Inferior parietal cortex (tissue), 1 donor: ENCODE results near the gene RTF1.

ENCODE experiments used
- DNase-seq: peaks from one replicate; pipeline ENCODE4 v3.0.0-alpha.2; 2016; ENCODE audit errors: extremely low spot score

Gene RTF1

DNA sequence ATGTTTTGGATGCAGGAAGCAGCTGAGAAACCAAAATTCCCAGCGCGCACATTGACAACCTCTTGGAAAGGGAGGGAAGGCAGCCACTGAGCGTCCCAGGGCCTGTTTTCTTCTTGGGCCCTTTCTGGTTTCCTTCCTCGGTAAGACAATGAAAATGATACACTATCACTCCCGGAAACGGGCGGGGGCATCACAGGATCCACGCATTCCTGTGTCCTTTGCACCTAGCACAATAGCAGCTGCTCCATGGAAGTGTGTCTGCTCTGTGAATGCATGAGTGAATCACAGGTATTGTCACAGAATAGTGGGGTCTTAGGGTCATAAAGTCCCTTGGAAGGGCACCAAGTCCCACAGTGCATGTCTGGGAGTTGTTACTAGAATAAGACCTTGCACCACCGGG, 70.5 kb downstream of the RTF1 start:
- no peak for DNase-seq

DNA sequence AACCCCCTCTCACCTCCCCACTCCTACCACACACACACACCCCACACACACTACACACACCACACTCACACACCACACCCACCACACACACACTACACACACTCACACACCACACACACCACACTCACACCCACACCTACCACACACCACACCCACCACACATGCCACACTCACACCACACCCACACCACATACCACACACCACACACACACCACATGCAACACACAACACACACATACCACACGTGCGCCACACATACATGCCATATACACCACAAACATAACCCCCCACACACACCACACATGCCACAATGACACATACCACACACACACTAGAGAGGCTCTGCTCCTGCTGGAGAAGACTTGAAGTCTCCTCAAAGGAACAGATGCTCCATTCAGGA, 70.9 kb downstream of the RTF1 start:
- no peak for DNase-seq

DNA sequence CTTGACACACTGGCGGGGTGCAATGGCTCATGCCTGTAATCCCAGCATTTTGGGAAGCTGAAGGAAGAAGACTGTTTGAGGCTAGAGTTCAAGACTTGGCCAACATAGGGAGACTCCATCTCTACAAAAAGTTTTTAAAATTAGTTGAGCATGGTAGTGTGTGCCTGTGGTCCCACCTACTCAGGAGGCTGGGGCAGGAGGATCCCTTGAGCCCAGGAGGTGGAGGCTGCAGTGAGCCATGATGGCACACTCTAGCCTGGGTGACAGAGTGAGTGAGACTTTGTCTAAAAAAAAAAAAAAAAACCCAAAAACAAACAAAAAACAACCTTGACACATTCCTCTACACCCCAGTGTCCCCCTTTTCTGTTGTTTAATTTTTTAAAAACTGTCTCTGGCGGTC, 72.7 kb downstream of the RTF1 start:
- no peak for DNase-seq

- DNase-seq, result no peak
These were observed 73.5 kb downstream of the RTF1 start for GRCh38 chr15:41490355-41490754.

DNA sequence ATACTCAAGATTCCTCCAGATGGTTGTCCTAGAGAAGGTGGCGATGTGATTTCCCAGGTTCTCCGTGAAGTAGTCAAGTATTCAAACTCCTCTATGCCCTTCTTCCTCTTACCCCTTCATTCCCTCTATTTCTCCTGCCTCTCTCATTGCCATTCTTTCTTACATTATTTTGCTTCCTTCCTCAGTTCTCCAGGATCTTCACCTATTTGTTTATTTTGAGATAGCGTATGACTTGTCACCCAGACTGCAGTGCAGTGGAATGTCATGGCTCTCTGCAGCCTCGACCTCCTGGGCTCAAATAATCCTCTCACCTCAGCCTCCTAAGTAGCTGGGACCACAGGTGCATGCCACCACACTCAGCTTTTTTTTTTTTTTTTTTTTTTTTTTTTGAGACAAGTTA, 75.0 kb downstream of the RTF1 start:
- no peak for DNase-seq

DNA sequence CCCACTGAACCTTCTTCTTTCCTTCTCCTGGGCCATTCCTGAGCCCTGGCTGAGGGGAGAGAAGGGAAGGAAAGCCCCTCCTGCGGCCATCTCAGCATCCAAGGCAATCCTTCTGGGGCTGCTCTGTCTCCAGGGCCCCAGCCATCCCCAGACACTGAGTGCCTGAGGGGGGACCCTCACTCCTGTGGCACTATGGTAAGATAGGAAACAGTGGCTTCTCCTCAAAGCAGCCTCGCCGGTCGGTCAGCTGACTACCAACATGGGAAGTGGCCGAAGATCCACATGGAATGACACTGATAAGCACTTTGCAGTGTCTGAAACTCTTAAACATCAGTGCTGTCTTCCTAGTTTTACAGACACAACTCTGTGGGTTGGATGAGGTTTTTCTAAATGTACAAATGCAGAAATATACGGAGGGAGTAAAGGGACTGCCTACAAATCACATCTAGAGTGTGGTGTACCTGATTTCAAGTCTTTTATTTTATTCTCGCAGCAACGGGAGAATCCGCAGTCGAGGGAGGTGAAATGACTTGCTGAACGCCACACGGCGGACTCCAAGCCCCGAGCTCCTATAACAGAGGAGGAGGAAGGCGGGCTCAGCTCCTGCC, 75.8 kb downstream of the RTF1 start:
- DNase-seq, result no peak

- no peak for DNase-seq
These were observed 76.5 kb downstream of the RTF1 start, which contains the start of gene ITPKA for GRCh38 chr15:41493205-41493901. TSS of gene ITPKA (plus strand) at chr15:41493874. CDS start at chr15:41493928, 54 bp downstream.

DNA sequence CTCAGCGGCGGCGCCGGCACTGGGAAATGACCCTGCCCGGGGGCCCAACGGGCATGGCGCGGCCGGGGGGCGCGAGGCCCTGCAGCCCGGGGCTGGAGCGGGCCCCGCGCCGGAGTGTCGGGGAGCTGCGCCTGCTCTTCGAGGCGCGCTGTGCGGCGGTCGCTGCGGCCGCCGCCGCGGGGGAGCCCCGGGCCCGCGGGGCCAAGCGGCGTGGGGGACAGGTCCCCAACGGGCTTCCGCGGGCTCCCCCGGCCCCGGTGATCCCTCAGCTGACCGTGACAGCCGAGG, 77.0 kb downstream of the RTF1 start:
- no peak for DNase-seq

GRCh38 chr15:41494190-41494921, 77.5 kb downstream of the RTF1 start:
- DNase-seq, result no peak

DNA sequence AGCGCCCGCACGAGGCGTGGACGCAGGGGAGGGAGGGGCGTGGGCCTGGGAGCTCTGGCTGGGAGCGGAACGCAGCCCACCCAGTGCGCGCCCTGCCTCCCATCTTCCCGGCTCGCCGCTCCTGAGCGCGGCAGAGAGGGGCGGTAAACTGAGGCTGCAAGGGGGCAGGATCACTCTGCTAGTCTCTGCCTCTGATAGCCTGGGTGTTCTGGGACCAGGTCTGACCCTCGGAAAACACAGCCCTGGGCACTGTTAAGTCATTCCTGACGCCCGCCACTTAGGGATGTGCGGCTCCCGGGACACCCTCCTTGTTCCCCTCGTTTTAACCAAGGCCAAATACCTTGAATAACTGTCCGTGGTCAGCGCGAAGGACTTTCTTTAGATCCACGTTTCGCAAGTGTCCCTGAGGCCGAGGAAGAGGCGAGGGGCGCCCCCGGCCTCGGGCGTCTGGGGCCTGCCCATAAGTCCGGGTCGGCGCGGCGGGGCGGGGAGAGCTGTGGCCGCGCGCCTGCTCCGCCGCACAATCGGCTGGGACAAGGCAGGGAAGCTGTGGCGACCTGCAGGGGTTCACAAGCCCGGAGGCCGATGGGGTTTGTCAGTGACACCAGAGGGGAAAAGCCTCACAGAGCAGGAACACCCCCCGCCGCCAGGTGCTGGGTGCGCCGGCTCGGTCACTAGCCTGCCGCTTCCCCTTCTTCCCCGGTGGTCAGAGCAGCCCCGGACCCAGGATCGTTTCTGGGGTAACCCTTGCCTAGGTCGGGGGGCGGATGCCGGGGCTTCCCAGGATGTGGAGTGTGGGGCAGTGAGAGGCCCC, 78.2 kb downstream of the RTF1 start:
- no peak for DNase-seq

DNA sequence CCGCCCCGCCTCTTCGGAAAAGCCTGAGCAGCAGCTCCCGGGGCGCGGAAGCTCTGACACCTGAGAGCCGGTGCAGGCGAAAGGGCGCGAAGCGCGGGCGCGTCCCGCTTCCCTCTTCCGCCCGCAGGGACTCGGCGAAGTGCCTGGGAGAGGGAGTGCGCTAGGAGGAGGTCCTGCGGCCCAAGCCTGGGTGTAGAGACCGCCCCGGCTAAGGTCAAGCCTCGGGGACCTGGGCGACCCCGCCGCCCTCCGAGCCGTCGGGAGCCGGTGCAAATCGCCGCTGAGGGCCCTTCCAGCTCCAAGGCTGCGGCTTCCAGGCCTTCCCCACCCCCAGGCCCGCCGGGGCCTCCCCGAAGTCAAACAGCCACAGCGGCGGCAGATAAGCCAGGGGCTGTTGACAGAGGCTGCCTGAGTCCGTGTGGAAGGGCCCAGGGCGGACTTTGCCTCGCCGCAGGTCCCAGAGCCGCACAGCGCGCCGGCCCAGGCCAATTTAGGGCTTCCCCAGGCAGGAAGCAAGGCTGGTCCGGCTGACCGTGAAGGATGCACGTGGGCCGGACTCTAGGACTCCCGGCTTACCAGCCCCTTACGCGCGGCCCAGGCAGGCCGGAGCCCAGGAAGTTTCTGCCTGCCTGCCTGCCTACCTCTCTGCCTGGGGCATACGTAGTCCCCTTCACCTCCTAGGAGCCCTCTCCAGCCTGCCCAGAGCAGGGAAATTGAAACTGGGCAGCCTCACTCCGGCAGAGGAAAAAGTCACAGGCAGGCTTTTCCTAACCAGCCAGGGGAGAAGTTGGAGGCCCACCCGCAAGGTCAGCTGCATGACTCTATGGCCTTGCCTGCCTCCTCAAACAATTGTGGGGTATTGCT, 79.1 kb downstream of the RTF1 start:
- DNase-seq, result no peak

GRCh38 chr15:41498657-41499056, 81.8 kb downstream of the RTF1 start:
- no peak for DNase-seq

DNA sequence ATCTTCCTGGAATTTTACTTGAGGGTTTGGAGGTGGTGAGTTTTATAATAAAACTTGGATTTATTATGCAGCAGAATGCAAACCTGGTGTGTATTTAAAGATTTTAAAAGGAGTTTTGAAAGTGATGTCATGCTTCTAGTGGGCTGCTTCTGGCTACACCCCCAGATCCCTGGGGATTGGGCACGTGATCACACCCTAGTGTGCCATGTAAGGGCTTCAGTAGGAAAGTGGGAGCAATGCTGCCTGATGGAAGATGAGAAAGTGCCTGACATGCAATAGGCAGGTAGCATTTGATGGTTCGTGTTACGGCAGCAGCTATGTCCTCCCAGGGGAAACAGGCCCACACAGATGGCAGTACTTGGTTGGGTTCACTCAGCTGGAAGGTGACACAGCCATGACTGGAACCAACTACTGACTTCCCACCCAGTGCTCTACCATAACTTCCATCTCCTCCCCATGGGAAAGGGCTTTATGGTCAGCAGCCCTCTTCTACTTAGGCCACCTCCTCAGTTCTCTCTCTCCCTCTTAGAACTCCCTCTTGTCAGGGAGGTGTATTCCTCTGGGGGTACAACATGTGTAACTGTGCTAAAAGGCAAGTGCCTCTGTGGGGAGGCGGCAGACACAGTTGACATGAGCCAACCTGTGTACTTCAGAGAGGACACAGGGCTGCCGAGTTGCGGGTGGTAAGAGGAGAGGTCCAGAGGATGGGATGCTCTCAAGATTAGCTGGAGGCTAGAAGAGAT, 82.4 kb downstream of the RTF1 start:
- DNase-seq, result no peak

- DNase-seq, result no peak
These were observed 84.5 kb downstream of the RTF1 start for GRCh38 chr15:41501191-41501917.

DNA sequence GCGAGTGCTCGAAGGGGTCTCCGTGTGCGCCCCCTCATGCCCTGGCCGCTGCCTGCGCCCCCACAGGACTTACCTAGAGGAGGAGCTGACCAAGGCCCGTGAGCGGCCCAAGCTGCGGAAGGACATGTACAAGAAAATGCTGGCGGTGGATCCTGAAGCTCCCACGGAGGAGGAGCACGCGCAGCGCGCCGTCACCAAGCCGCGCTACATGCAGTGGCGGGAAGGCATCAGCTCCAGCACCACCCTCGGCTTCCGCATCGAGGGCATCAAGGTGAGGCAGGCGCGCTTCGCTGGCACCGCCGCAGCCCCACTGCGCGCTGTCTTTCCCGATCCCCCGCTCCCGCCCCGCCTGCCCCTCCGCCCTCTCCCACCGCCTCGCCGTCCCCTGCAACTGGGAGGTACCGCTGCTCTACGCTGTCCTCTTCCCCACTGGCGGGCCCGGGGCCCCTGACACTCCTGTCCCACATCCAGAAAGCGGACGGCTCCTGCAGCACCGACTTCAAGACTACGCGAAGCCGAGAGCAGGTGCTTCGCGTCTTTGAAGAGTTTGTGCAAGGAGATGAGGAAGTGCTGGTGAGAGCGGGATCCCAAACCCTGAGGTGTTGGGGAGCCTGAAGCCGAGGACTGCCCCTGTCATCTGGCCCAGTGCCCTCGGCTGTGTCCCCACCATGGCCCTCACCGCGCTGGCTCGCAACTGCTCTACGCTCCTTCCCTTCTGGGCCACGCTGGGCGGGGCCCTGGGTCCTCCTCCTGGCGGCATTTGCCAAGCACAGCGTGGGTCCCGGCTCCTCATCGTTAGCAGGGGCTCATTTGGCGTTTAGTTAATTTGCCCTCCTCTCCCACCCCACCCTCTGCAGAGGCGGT, 85.3 kb downstream of the RTF1 start:
- DNase-seq, result no peak

GRCh38 chr15:41502795-41503668, 86.1 kb downstream of the RTF1 start:
- no peak for DNase-seq

- no peak for DNase-seq
These were observed 86.7 kb downstream of the RTF1 start for GRCh38 chr15:41503669-41504010.
